ENCODE data around the gene RFX8. TPM values are rescaled to one million over a fixed set of nuclear protein-coding genes. Genes with fewer than 3 reads are reported as not detected.

Gene RFX8
- total and polyA plus RNA-seq, 9 of the 15 experiments (the other 6 are each of a cell fraction or from before 2014, with no cell fraction given) = not detected

DNA sequence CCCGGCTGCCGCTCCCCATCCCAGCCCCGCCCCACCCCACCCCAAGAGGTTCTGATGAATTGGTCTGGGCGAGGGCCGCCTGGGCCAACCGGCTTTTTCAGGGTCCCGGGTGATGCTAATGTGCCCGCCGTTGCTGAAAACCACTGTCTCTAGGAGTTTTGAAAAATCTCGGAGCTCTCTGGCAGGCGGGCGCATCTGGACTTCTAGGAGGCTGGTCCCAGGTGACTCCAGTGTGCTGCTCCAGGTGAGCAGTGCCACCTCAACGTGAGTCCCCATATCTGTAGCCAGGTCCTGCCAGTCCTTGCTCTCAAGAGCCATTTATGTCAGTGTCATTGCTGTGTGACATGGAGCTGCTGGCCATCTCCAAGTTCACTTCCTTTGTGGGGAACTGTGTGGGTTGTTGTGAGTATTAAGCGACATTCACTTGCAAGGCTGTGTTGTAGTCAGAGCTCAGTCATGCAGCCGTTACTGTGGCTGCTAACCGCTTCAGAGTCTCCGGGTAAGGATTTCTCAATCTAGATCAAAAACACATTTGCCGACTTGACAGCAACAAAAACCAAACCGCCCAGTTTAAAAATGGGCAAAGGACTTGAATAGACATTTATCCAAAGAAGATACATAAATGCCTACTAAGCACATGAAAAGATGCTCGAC lies at the start of gene RFX8 (continued):
- TF ChIP-seq, protein P1, sequence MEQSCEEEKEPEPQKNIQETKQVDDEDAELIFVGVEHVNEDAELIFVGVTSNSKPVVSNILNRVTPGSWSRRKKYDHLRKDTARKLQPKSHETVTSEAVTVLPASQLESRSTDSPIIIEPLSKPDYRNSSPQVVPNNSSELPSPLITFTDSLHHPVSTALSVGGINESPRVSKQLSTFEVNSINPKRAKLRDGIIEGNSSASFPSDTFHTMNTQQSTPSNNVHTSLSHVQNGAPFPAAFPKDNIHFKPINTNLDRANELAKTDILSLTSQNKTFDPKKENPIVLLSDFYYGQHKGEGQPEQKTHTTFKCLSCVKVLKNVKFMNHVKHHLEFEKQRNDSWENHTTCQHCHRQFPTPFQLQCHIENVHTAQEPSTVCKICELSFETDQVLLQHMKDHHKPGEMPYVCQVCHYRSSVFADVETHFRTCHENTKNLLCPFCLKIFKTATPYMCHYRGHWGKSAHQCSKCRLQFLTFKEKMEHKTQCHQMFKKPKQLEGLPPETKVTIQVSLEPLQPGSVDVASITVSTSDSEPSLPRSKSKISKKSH (CRISPR knock-in tag; IDR thresholded peaks at IDR 0.05) = no peak
- TF ChIP-seq SRSF7 (optimal IDR thresholded peaks at IDR 0.05; ENCODE audit: low read depth, low read length) (no peak), ETS2 (tag; IDR thresholded peaks at IDR 0.05; ENCODE audit: borderline replicate concordance, poor library complexity, severe bottlenecking) (no peak)
- TF ChIP-seq, protein P2, sequence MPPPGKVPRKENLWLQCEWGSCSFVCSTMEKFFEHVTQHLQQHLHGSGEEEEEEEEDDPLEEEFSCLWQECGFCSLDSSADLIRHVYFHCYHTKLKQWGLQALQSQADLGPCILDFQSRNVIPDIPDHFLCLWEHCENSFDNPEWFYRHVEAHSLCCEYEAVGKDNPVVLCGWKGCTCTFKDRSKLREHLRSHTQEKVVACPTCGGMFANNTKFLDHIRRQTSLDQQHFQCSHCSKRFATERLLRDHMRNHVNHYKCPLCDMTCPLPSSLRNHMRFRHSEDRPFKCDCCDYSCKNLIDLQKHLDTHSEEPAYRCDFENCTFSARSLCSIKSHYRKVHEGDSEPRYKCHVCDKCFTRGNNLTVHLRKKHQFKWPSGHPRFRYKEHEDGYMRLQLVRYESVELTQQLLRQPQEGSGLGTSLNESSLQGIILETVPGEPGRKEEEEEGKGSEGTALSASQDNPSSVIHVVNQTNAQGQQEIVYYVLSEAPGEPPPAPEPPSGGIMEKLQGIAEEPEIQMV (tag; conservative IDR thresholded peaks at IDR 0.05; ENCODE audit: low read depth) = no peak

DNA sequence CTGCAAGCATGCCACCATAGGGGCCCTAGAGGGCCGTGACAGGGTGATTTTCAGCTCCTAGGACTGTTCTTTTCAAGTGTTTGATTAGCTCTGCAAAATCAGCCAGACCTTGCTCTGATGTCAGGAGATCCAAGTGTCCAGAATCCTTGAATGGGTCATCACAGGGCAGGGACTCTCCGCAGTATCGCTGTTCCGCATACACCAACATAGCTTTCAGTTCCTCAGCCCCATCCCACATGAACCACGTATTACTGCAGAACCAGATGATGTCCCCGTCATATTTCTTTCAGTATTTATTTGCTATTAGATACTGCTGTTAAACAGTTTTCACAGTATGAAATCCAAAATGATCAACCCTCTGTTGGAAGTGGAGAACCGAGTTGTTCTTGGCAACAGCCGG lies 46.6 kb upstream of the RFX8 start:
- intact Hi-C loops (cut with micrococcal nuclease) = loop anchor here (10.0 kb wide), 1 partner anchor 463 kb away; no protein-coding TSS in a partner anchor
- no peak overlapping the region for H3K9ac ChIP-seq (ENCODE audit: insufficient read depth in 1 of 2, low read depth in 2 of 2, low read length in 2 of 2)
- no TSS peak for BruUV-seq (replicated peaks)
- no peaks in the 10 kb centered on the region for H3K4me1 ChIP-seq (replicated peaks in 1 of 2; ENCODE audit: control insufficient read depth in 2 of 2, insufficient read depth in 2 of 2, low read length in 2 of 2)
- in situ Hi-C loops (cut with MboI) = no loop called here
- H3K4me3 ChIP-seq = no peak overlapping the region
- no peaks in the 10 kb centered on the region for H3K79me2 ChIP-seq (ENCODE audit: control insufficient read depth, insufficient read depth, low read length)
- H3K9me1 ChIP-seq (ENCODE audit: control insufficient read depth, insufficient read depth, low read length) = no peaks in the 10 kb centered on the region
- peaks cover 0 to 24% of the 10 kb centered on the region in 2 experiments; a peak in 2 of 5 replicates for H3K27me3 ChIP-seq (ENCODE audit: control insufficient read depth in 2 of 2, insufficient read depth in 2 of 2, low read length in 2 of 2)
- no peak overlapping the region for H3K4me2 ChIP-seq (ENCODE audit: insufficient read depth, low read length)
- CTCF ChIA-PET (ENCODE audit: low intra/inter-chr PET ratio) = no interaction called here
- H2AFZ ChIP-seq (ENCODE audit: low read depth, low read length) = no peak overlapping the region
- no peaks in the 10 kb centered on the region for H4K20me1 ChIP-seq (replicated peaks; ENCODE audit: control insufficient read depth, insufficient read depth, low read length)
- H3K9me3 ChIP-seq (replicated peaks; ENCODE audit: control insufficient read depth, insufficient read depth, low read depth, low read length) = no peaks in the 10 kb centered on the region; the same call in 1 of the 2 replicates
- no peaks in the 10 kb centered on the region for H3K36me3 ChIP-seq (ENCODE audit: control insufficient read depth, insufficient read depth, low read length)
- no peak for DNase-seq (ENCODE audit: extremely low read depth in 1 of 4, low spot score in 3 of 4)
- POLR2A ChIA-PET = interaction anchor here (0.7 kb wide), 1 partner anchor 448 kb away, joined by 3 read pairs; no protein-coding TSS in a partner anchor
- WGBS (ENCODE audit: insufficient coverage, low coverage, missing lambda C conversion rate) = 20% methylated on average over 8 of the region's 8 CpGs
- ATAC-seq = no peak
- FAIRE-seq = no peak
- no peak overlapping the region for H3K27ac ChIP-seq (ENCODE audit: extremely low read depth, low read depth, low read length)
- TF ChIP-seq BRF1 (IDR thresholded peaks at IDR 0.05; ENCODE audit: borderline replicate concordance, extremely low read depth, insufficient read length) = no peak
- TF ChIP-seq ZNF780A (CRISPR knock-in tag; IDR thresholded peaks at IDR 0.05) = no peak
- TF ChIP-seq, protein P3, sequence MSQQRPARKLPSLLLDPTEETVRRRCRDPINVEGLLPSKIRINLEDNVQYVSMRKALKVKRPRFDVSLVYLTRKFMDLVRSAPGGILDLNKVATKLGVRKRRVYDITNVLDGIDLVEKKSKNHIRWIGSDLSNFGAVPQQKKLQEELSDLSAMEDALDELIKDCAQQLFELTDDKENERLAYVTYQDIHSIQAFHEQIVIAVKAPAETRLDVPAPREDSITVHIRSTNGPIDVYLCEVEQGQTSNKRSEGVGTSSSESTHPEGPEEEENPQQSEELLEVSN (IDR thresholded peaks at IDR 0.05; ENCODE audit: borderline replicate concordance in 1 of 2, extremely low read depth in 1 of 2, insufficient read depth in 1 of 2, insufficient read length in 1 of 2, low read depth in 1 of 2, low read length in 1 of 2, poor library complexity in 1 of 2, severe bottlenecking in 1 of 2) = no peak
- no peak for TF ChIP-seq MYBL2 (IDR thresholded peaks at IDR 0.05; ENCODE audit: low read depth)
- TF ChIP-seq MYBL2 (CRISPR knock-in tag; IDR thresholded peaks at IDR 0.05; ENCODE audit: borderline replicate concordance) = no peak
- TF ChIP-seq, protein P4, sequence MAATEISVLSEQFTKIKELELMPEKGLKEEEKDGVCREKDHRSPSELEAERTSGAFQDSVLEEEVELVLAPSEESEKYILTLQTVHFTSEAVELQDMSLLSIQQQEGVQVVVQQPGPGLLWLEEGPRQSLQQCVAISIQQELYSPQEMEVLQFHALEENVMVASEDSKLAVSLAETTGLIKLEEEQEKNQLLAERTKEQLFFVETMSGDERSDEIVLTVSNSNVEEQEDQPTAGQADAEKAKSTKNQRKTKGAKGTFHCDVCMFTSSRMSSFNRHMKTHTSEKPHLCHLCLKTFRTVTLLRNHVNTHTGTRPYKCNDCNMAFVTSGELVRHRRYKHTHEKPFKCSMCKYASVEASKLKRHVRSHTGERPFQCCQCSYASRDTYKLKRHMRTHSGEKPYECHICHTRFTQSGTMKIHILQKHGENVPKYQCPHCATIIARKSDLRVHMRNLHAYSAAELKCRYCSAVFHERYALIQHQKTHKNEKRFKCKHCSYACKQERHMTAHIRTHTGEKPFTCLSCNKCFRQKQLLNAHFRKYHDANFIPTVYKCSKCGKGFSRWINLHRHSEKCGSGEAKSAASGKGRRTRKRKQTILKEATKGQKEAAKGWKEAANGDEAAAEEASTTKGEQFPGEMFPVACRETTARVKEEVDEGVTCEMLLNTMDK (IDR thresholded peaks at IDR 0.05; ENCODE audit: borderline replicate concordance, insufficient read depth, low read depth, low read length, poor library complexity, severe bottlenecking) = no peak
- TF ChIP-seq POU5F1 (IDR thresholded peaks at IDR 0.05; ENCODE audit: borderline replicate concordance, low read depth, low read length, partially characterized antibody) = no peak
- TF ChIP-seq SRF (CRISPR knock-in tag; IDR thresholded peaks at IDR 0.05) = no peak

Measured in K562 (cell line).